Ishikawa (cell line): ENCODE measurements around the gene DCST2.

Experiments used
- CEBPB ChIP-seq: IDR thresholded peaks from 2 replicates; pipeline ENCODE4 v1.6.1; 2012
- CREB1 ChIP-seq: IDR thresholded peaks from 2 replicates; pipeline ENCODE4 v1.6.1; 2012; ENCODE audit warnings: low read depth
- EGR1 ChIP-seq: IDR thresholded peaks from 2 replicates; pipeline ENCODE4 v1.6.1; 2012
- FOXM1 ChIP-seq: IDR thresholded peaks from 2 replicates; pipeline ENCODE4 v1.6.1; 2012; ENCODE audit warnings: low read depth, borderline replicate concordance
- MAX ChIP-seq: IDR thresholded peaks from 2 replicates; pipeline ENCODE4 v1.6.1; 2012
- RAD21 ChIP-seq: IDR thresholded peaks from 2 replicates; pipeline ENCODE4 v1.6.1; 2012; ENCODE audit warnings: low read depth
- REST ChIP-seq: IDR thresholded peaks from 2 replicates; pipeline ENCODE4 v1.6.1; 2012; ENCODE audit warnings: low read depth, mild to moderate bottlenecking
- TAF1 ChIP-seq: IDR thresholded peaks from 2 replicates; pipeline ENCODE4 v1.6.1; 2012; ENCODE audit warnings: low read depth, mild to moderate bottlenecking
- TEAD4 ChIP-seq: IDR thresholded peaks from 2 replicates; pipeline ENCODE4 v1.6.1; 2012
- USF1 ChIP-seq: IDR thresholded peaks from 2 replicates; pipeline ENCODE4 v1.6.1; 2012
- YY1 ChIP-seq: IDR thresholded peaks from 2 replicates; pipeline ENCODE4 v1.6.1; 2012; ENCODE audit warnings: low read depth

- TF ChIP-seq REST (no peak), RAD21 (no peak), CEBPB (no peak), TAF1 (no peak), MAX (no peak), USF1 (no peak), FOXM1 (no peak), YY1 (no peak), TEAD4 (no peak), EGR1 (no peak), CREB1 (no peak)
Measured at GRCh38 chr1:155075535-155075934, 42.0 kb upstream of the DCST2 start.
